Gastrocnemius medialis (tissue), 4 donors: ENCODE data around the gene GATA1. TPM values are rescaled to one million over a fixed set of nuclear protein-coding genes. Genes with fewer than 3 reads are reported as not detected.

Source experiments
- ATAC-seq, 2 donors: fragments of 150-250 bp; one replicate each; pipeline ENCODE4 v1.9.1; 2016
- DNase-seq, 2 donors: peaks; one replicate each; pipeline ENCODE4 v3.0.0-alpha.2; 2019
- H3K27ac ChIP-seq, 4 donors: fragments of 200-600 bp; sonication (generic); 1 replicate in 1 of 4; 2 replicates in 3 of 4; pipeline ENCODE4 v1.5.1; 2016 to 2018; ENCODE audit warnings: mild to moderate bottlenecking in 2 of 4, moderate library complexity in 1 of 4
- H3K27me3 ChIP-seq, 3 donors: fragments of 200-600 bp; sonication (generic) in 2 of 3; 1 replicate in 1 of 3; 2 replicates in 2 of 3; pipeline versions ENCODE4 v1.5.1 to v1.6.0; 2016 to 2019; ENCODE audit warnings: mild to moderate bottlenecking in 1 of 3, moderate library complexity in 1 of 3
- H3K36me3 ChIP-seq, 2 donors: fragments of 200-600 bp; sonication (generic) in 1 of 2; one replicate each; pipeline ENCODE4 v1.5.1; 2017 to 2018
- H3K4me1 ChIP-seq, 2 donors: fragments of 200-600 bp; sonication (generic) in 1 of 2; one replicate each; pipeline ENCODE4 v1.5.1; 2016 to 2017; ENCODE audit warnings: mild to moderate bottlenecking in 2 of 2
- H3K4me3 ChIP-seq, 4 donors: fragments of 200-600 bp; sonication (generic) in 3 of 4; 1 replicate in 1 of 4; 2 replicates in 3 of 4; pipeline ENCODE4 v1.5.1; 2016 to 2019; ENCODE audit warnings: mild to moderate bottlenecking in 2 of 4
- H3K9me3 ChIP-seq, 3 donors: fragments of 200-600 bp; sonication (generic) in 2 of 3; 1 replicate in 1 of 3; 2 replicates in 2 of 3; pipeline ENCODE4 v1.5.1; 2016 to 2019
- CTCF ChIP-seq, 5 experiments: fragments of 450-650 bp in 3 of 5; fragments of 200-600 bp in 2 of 5; sonication (generic) in 2 of 5; IDR thresholded peaks in 4 of 5; conservative IDR thresholded peaks in 1 of 5; 1 replicate in 4 of 5; 2 replicates in 1 of 5; pipeline ENCODE4 v1.5.1; 2016 to 2019; ENCODE audit warnings: antibody characterized with exemption in 5 of 5, mild to moderate bottlenecking in 3 of 5, moderate library complexity in 3 of 5
- POLR2A ChIP-seq, 2 donors: fragments of 450-650 bp; IDR thresholded peaks; one replicate each; pipeline ENCODE4 v1.6.1; 2017; ENCODE audit warnings: antibody characterized with exemption in 2 of 2, mild to moderate bottlenecking in 2 of 2, moderate library complexity in 2 of 2
- in situ Hi-C, 4 donors: fragments of 200-750 bp; cut with MboI; loops; one replicate each; pipeline versions ENCODE4 v1.15.0 to v1.8.0; 2017; ENCODE audit warnings: low sequenced_read_pairs in 4 of 4
- intact Hi-C: fragments of 100-400 bp; cut with DNase I; formaldehyde crosslinking; loops from one replicate; pipeline ENCODE4 v1.15.1; 2023; ENCODE audit warnings: low total_unique reads
- total RNA-seq, 4 donors: library from RNA; depleted of rRNA; stranded (reverse); fragments of >200 nt; gene quantifications; one replicate each; pipeline versions ENCODE4 v1.1.0 to v1.2.3, GENCODE V29; 2016

GATA1 gene
- total RNA-seq, 4 donors from 2014 or later: not detected

GRCh38 chrX:48826135-48826875 lies 39.9 kb downstream of the GATA1 start, which contains the start of gene ERAS:
TSS of gene ERAS (plus strand) at chrX:48826513. CDS start at chrX:48829124, 2,611 bp downstream.
- H3K27me3 ChIP-seq: peaks cover 0 to 8% (median 5%) of the 10 kb centered on the region in 3 donors
- in situ Hi-C loops (no loop called here), intact Hi-C loops (no loop called here)
- H3K36me3 ChIP-seq: no peaks in the 10 kb centered on the region
- H3K4me1 ChIP-seq: no peaks in the 10 kb centered on the region
- TF ChIP-seq POLR2A (IDR thresholded peaks at IDR 0.05) (no peak), CTCF (IDR thresholded peaks at IDR 0.05 in 4 of 5, conservative IDR thresholded peaks at IDR 0.05 in 1 of 5) (no peak)
- H3K9me3 ChIP-seq: no peaks in the 10 kb centered on the region
- H3K4me3 ChIP-seq: no peak within 1 kb of the TSS
- no peak within 1 kb of the TSS for H3K27ac ChIP-seq
- ATAC-seq (no peak), DNase-seq (no peak)

- DNase-seq: no peak
- H3K36me3 ChIP-seq: no peaks in the 10 kb centered on the region
- H3K4me1 ChIP-seq: no peaks in the 10 kb centered on the region
- intact Hi-C loops: no loop called here
- peaks cover 0 to 15% (median 9%) of the 10 kb centered on the region in 3 donors for H3K27me3 ChIP-seq
- H3K27ac ChIP-seq: no peak overlapping the region
- no peak overlapping the region for H3K4me3 ChIP-seq
- in situ Hi-C loops: no loop called here
- no peaks in the 10 kb centered on the region for H3K9me3 ChIP-seq
- TF ChIP-seq CTCF (IDR thresholded peaks at IDR 0.05 in 4 of 5, conservative IDR thresholded peaks at IDR 0.05 in 1 of 5) (no peak), POLR2A (IDR thresholded peaks at IDR 0.05) (no peak)
- ATAC-seq: no peak
Measured at GRCh38 chrX:48826876-48827653, 40.7 kb downstream of the GATA1 start.

GRCh38 chrX:48827654-48827968 lies 41.2 kb downstream of the GATA1 start:
- DNase-seq (no peak), ATAC-seq (no peak)
- Histone ChIP-seq H3K4me1 (no peaks in the 10 kb centered on the region), H3K27ac (no peak overlapping the region), H3K27me3 (peaks cover 0 to 19% (median 9%) of the 10 kb centered on the region in 3 donors), H3K9me3 (no peaks in the 10 kb centered on the region), H3K4me3 (no peak overlapping the region), H3K36me3 (no peaks in the 10 kb centered on the region)
- TF ChIP-seq CTCF (IDR thresholded peaks at IDR 0.05 in 4 of 5, conservative IDR thresholded peaks at IDR 0.05 in 1 of 5) (no peak), POLR2A (IDR thresholded peaks at IDR 0.05) (no peak)
- intact Hi-C loops (no loop called here), in situ Hi-C loops (no loop called here)

GRCh38 chrX:48829016-48829735 lies 42.8 kb downstream of the GATA1 start:
- TF ChIP-seq CTCF (IDR thresholded peaks at IDR 0.05 in 4 of 5, conservative IDR thresholded peaks at IDR 0.05 in 1 of 5) (no peak), POLR2A (IDR thresholded peaks at IDR 0.05) (no peak)
- Histone ChIP-seq H3K27me3 (peaks cover 0 to 32% (median 14%) of the 10 kb centered on the region in 3 donors), H3K27ac (no peak overlapping the region), H3K36me3 (no peaks in the 10 kb centered on the region), H3K9me3 (no peaks in the 10 kb centered on the region), H3K4me1 (no peaks in the 10 kb centered on the region), H3K4me3 (no peak overlapping the region)
- intact Hi-C loops: no loop called here
- ATAC-seq (no peak), DNase-seq (no peak)
- in situ Hi-C loops: no loop called here
